SK-MEL-5 (cell line): ENCODE data around the gene SPTBN2. TPM values are rescaled to one million over a fixed set of nuclear protein-coding genes. Genes with fewer than 3 reads are reported as not detected.

ENCODE experiments used
- DNase-seq: peaks from one replicate; pipeline ENCODE4 v3.0.0-alpha.2; 2016; ENCODE audit warnings: low read depth, low spot score
- in situ Hi-C: cut with HindIII; loops from 2 replicates; pipeline ENCODE4 v1.10.0; 2016; ENCODE audit warnings: low sequenced_read_pairs, high pct_unique_total_duplicates, low pct_unique_long_range_greater_than_20kb
- polyA plus RNA-seq, 2 experiments: library from polyadenylated mRNA; depleted of rRNA; stranded (reverse); fragments of >200 nt; gene quantifications; 2 replicates each; pipeline ENCODE4 v1.2.3, GENCODE V29; 2015
- total RNA-seq: library from RNA; depleted of rRNA; stranded (reverse); fragments of >200 nt; shearing (Covaris generic); gene quantifications from 2 replicates; pipeline ENCODE4 v1.2.3, GENCODE V29; 2014; rRNA removed

The SPTBN2 gene
- 19.5 and 23.3 TPM in 2 replicates for total RNA-seq
- 20.7 and 29.3 TPM in 2 replicates for polyA plus RNA-seq (2015; cell fraction: cytosol; rRNA removed)
- polyA plus RNA-seq (2015; cell fraction: nucleus; rRNA removed), result 27.8 and 49.5 TPM in 2 replicates

- in situ Hi-C loops, result no loop called here
- DNase-seq, result no peak
Measured at GRCh38 chr11:66728693-66729385, at the start of gene SPTBN2. TSS of gene SPTBN2 (minus strand) at chr11:66729216. CDS start at chr11:66721240, 7,976 bp downstream.

- DNase-seq, result no peak
- in situ Hi-C loops, result no loop called here
Measured at GRCh38 chr11:66768818-66769217, 39.8 kb upstream of the SPTBN2 start.

- no peak for DNase-seq
- in situ Hi-C loops, result no loop called here
Measured at GRCh38 chr11:66768088-66768521, 39.1 kb upstream of the SPTBN2 start.

GRCh38 chr11:66767666-66768065 lies 38.6 kb upstream of the SPTBN2 start:
- DNase-seq, result no peak
- in situ Hi-C loops, result no loop called here

DNA sequence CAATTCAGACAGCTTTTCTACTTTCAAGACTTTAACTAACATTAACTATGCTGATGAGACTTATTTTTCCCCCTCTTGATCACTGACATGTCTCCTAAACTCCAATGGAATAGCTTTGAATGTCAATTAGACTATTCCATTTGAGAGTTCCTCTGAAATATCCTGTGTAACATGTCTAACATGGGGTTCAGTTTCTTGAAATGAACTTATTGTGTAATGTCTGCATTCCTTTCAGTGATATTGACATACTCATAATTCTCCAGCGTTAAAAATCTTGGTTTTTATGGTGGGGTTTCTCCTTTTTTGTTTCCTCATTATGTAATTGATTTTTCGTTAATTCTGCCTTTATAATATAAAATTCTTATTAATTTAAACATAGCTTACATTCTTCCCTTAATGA lies 37.7 kb upstream of the SPTBN2 start:
- in situ Hi-C loops, result no loop called here
- no peak for DNase-seq

- no peak for DNase-seq
- in situ Hi-C loops, result no loop called here
Measured at GRCh38 chr11:66762088-66762487, 33.1 kb upstream of the SPTBN2 start.

DNA sequence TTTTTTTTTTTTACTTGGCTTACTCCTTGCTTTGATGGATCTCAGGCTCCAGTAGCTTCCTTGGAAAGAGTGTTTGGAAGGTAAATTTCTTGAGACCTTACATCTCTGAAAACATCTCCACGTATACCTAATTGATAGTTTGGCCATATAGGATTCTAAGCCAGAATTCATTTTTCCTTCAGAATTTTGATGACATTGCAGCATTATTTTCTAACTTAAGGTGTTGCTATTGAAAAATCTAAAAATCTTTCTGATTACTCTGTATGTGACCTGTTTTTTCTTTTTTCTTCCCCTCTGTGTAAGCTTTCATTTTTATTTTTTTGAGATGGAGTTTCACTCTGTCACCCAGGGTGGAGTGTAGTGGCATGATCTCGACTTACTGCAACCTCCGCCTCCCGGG lies 23.1 kb upstream of the SPTBN2 start:
- DNase-seq, result no peak
- in situ Hi-C loops, result no loop called here

DNA sequence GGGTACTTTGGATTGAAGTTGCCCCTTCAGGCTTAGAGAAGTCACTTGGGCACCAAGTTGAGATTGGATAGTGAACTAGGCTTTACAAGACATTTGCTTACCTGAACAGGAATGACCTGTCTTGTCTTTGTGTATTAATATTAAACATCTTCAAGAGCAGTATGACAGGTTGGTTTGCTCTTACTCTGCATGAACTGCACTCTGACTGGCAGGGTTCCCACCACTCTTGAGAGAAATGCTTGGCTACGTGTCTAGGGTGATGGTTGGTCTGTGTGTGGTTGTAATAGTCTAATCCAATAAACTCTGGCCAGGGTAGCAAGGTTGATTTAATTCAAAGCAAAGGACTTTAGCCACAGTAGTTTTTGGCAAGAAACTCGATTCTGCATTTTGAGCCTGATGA lies 20.1 kb upstream of the SPTBN2 start:
- DNase-seq, result no peak
- in situ Hi-C loops, result no loop called here

DNA sequence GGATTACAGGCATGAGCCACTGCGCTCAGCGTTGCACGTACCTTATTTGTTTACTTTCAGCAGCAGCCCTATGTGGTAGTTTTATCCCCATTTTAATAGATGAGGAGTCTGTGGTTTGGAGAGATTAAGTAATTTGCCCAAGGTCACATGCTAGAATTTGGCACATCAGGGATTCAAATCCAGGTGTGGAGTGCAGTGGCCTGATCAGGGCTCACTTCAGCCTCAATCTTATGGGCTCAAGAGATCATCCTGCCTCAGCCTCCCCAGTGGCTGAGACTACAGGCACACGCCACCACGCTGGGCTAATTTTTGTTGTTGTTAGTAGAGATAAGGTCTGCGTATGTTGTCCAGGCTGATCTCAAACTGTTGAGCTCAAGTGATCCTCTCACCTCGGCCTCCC lies 18.5 kb upstream of the SPTBN2 start:
- in situ Hi-C loops, result no loop called here
- no peak for DNase-seq

GRCh38 chr11:66745356-66746235 lies 16.6 kb upstream of the SPTBN2 start:
- no peak for DNase-seq
- in situ Hi-C loops, result no loop called here

DNA sequence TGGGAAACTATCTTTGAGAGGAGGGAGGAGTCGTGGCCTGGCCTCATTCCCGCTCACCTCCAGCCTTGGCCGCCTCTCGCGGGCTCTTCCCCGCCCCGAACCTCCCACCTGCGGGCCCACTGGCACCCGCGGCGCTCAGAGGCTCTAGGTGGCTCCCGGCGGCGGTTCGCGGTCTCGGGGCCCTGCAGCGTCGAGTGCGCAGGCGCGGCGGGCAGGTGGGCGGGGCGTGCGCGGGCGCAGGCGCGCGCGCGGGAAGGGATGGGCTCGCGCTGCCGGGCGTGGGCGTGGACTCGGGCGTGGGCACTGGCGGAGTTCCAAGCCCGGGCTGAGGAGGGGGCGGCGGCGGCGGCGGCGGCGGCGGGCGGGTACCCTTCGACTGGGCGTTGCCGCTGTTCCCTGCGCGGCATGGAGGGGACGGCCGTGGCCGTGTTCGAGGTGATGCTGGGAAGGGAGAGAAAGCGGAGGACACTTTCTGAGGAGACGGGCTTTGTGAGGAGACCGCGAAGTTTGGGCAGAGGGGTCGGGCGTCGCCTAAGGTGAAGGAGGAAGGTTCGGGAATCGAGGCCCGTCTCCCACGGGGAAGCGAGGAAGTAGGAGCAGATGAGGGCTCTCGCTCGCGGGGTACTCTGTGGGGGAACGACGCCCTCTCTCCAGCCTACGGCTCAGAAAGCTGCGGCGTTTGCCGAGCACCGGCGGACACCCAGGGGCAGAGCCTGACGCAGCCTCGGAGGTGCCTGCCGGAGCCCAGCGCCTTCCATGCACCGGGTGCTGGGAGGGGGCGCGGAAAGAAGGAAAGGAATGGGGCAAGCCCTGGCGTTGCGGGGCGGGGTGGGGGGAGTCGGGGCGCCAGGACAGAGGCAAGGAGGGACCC lies 15.7 kb upstream of the SPTBN2 start:
- in situ Hi-C loops, result no loop called here
- DNase-seq, result peak; percentile 64

- in situ Hi-C loops, result no loop called here
- DNase-seq, result no peak
Measured at GRCh38 chr11:66743271-66743968, 14.4 kb upstream of the SPTBN2 start.

DNA sequence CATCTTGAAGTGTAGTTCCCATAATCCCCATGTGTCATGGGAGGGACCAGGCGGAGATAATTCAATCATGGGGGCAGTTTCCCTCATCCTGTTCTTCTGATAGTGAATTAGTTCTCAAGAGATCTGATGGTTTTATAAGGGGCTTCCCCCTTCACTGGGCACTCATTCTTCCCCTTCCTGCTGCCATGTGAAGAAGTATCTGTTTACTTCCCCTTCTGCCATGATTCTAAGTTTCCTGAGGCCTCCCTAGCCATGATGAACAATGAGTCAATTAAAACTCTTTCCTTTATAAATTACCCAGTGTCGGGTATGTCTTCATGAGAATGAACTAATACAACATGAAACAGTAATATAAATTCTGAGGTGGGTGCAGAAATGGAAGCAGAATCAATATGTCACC lies 12.1 kb upstream of the SPTBN2 start:
- DNase-seq, result no peak
- in situ Hi-C loops, result no loop called here

GRCh38 chr11:66739983-66740382 lies 11.0 kb upstream of the SPTBN2 start:
- DNase-seq, result no peak
- in situ Hi-C loops, result no loop called here

DNA sequence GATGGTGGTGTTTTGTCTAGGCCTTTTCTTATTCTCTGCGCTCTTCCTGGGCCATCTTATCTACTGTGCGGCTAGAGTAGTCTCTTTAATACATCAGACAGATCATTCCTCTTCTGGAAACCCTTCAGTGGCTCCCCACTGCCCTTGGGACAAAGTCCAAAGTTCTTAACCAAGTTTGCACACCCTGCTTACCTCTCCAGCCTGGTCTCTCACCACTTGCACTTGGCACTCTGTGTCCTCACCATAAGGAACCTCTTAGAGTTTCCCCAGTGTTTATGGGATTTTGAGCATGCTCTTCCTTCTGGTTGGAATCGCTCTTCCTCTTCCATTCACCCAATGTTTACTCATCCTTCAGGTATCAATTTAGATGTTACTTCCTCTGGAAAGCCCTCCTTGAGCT lies 5.2 kb upstream of the SPTBN2 start:
- in situ Hi-C loops, result no loop called here
- no peak for DNase-seq

DNA sequence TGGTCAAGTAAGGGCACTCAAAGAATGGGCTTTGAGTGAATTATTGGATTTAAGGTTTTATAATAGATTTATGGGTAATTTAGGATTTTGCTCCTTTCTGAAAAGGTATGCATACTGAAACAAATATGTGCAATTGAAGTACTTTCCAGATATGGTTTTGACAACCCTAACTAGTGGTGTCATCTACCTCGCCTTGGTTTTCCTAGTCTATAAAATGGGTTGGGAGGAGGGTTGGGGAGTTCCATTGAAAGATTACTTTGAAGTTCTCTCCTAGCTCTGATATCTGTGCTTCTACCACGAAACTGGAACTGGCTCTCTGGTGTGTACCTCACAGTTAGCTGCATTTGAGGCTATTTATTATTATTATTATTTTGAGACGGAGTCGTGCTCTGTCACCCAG lies 431 bp upstream of the SPTBN2 start:
- in situ Hi-C loops, result no loop called here
- no peak for DNase-seq

DNA sequence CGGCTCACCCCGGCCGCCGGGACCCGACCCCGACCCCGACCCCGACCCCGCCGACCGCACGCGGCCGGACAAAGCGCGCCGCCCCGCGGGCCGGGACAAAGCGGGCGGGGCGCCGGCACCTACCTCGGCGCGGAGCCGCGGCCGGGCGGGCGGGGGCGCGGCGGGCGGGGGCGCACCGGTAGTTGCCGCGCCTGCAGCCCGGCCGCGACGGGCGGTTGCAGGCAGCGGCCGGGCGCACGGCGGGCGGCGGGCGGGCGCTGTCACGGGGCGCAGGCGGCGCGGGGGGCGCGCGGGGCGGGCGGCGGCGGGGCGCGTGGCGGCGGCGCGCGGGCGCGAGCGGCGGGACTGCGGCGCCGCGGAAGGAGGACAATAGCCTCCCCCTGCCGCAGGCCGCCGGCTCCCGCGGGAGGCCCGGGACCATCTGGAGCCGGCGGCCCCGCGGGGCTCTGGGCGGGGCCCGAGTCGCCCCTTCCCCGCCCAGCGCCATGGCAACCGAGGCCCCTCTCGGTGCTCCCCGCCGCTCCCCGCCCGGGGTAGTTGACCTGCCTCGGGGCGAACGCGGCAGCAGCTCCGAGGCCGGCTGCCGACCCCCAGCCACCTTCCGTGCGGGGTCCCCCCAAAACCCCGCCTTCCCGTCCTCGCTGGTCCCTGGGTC lies 851 bp downstream of the SPTBN2 start:
- in situ Hi-C loops, result no loop called here

More for the DNA sequence above, 851 bp downstream of the SPTBN2 start:
- no peak for DNase-seq
